GM19351 (cell line): Measurements from ENCODE around the gene CAMK2B.
"Not testable (repeated sequence)": the region's sequence is repeated elsewhere in the genome, so short reads cannot be mapped to it uniquely, and the experiment has no call there.

Experiments used
- ATAC-seq: cut with Tn5 transposase; IDR thresholded peaks from one replicate; pipeline ENCODE4 v1.9.1; 2021; ENCODE audit warnings: mild to moderate bottlenecking, moderate library complexity; ENCODE audit not compliant: unreplicated experiment

Gene CAMK2B

GRCh38 chr7:44219371-44220045, 105.9 kb downstream of the CAMK2B start:
- no peak for ATAC-seq

DNA sequence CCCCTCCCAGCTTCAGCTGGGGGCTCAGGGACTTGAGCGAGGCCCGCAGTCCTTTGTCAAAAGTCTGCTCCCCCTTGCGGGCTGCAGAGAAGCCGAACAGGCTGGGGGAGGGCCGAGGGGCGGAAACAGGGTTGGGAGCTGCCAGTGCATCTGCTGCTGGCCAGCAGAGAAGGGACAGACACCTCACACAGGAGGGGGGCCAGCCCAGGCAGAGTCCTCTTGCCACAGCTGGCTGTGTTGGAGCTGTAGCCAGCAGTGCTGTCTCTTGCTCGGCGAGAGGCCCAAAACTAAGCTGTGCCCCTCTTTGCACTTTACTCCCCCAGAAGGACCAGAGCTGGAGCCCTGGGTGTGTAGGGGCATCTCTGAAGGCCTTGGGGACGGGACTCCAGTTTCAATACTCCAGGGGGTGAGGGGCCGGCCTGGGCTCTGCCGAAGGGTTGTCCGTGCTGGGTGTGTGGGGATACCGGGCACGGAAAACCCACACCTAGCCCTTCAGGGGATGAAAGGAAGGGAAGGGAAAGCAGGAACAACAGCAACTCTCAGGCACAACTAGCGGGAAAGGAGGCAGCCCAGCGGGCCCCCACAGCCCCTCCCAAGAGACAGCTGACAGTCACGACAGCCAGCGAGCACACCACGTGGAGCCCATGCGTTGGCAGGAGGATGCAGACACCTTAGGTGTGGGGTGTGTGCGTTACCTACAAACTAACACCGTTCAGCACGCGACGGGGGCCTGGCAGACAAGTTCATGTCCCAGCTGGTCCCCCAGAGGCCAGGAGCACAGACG, 106.8 kb downstream of the CAMK2B start:
- ATAC-seq = no peak

DNA sequence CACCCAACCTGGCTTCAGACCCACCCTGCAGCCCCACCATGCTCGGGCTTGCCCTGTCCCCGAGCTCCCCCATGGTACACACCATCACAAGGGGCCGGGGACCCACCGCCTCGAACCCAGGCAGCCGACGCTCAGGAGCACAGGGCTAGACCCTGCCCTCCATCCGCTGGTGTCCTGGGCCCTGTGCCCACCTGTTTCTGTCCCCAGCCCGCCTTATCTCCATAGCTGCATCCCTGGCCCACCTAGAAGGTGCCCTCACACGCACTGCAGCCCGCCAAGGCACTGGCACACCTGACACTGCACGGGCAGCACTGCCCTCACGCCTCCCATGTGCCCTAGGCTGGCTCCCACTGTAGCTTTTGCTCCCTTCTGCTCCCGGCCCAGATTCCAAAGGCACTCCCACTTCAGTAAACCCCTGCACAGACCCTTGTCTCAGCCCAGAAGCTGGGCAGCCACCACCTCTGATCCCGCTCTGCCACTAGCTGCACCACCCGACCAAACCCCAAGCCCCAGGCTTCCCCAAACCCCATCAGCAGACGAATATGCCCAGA, 107.5 kb downstream of the CAMK2B start:
- ATAC-seq = no peak

DNA sequence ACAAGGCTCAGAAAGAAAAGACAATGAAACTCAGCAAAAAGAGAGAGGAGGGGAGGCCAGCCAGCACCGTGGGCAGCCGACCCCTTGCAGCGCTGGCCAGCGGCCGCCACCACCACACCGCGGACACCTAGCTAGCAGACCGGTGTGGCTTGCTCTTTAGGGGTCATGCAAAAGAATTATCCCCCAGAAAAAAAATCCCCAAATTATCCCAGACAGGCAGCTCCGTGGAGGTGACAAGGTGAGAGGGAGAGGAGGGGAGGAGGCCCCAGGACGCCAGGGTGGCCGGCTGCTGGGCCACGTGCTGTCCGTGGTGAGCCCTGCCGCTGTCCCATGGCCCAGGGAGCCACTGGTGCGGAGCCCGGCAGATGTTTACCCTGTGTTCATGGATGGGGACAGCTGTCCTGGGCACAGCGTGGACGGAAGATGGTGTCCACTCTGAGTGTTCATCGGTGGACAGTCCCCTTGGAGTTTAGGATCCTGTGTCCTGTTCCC, 108.1 kb downstream of the CAMK2B start:
- ATAC-seq = no peak

DNA sequence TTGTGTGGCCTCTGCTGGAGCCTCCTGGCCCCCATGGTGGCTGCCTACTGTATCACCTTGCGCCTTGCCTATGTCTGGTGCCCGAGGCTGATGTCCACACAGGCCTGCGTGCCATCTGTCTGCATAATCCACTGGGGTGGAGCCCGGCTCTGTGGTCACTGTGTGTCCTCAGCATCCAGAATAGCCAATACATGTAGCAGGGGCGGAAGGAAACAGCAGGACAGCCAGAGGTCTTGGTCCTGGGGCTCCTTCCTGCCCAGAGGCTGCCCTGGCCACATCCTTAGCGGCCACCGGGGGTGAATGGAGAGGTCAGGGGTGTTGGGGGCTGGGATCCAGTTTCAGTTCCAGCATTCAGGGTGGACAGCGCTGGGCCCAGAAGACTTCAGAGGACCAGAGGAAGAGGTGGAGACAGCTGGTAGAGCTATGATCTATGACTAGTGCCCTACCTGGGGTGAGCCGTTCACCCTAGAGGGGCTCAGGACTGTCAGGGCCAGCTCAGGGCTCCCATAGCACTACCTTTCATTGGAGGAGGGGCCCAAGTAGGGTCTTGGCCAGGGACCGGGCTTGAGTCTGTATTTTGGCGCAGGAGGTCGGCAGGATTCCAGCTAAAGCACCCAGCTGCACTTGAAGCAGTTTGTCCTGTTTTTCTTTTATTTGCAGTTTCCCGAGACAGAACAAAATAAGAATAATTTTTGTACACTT, 108.7 kb downstream of the CAMK2B start:
- no peak for ATAC-seq

- no peak for ATAC-seq
Observed at GRCh38 chr7:44216019-44216418, 109.4 kb downstream of the CAMK2B start.

DNA sequence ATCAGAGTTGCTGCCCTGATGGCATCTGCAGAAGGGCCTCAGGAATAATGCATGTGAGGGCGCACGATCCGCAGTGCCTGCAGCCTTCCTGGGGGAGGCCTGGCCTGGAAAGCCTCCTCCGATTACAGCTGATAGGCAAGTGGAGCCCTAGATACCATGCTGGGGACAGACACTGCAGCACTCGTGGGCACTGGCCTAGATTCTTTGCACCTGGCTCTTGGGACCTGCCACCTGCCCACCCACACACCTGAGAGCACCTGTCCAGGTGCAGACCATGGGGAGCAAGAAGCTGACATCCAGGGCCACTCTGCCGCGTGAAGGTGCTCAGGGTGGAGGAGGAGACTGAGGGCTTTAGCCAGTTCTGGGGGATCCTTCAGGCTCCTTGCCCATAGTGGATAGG, 109.9 kb downstream of the CAMK2B start:
- no peak for ATAC-seq

- peak; percentile 58 for ATAC-seq
Observed at GRCh38 chr7:44213877-44214388, 111.5 kb downstream of the CAMK2B start.

DNA sequence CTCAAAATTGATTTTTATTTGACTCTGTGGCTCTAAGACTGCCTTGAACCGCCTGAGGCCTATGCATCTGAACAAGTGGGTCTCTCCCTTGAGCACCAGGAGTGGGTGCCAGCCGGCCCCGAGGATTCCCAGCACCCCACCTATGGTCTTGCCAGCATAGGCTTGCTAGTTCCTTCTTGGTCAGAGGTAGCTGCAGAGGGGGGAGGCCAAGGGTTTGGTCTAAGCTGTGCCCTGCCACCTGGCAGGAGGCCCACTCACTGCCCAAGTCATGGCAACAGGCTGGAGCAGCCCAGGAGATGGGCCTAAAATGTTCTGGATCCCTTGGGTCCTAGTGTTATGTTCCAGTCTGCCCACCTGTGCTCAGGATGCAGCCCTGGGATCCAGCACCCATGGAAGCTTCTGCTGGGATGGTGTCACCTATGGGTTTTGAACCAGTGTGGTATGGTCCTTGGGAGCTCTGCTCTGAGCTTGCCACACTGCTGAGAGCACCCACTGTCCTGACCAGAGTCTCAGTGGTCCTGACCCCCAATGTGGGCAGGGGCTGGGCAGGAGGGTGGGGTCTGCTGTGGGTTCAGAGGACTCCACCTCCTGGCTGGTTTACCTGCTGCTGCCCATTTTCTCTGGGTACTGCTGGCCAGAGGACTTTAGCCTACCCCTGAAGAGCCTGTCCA, 112.1 kb downstream of the CAMK2B start:
- ATAC-seq = no peak

DNA sequence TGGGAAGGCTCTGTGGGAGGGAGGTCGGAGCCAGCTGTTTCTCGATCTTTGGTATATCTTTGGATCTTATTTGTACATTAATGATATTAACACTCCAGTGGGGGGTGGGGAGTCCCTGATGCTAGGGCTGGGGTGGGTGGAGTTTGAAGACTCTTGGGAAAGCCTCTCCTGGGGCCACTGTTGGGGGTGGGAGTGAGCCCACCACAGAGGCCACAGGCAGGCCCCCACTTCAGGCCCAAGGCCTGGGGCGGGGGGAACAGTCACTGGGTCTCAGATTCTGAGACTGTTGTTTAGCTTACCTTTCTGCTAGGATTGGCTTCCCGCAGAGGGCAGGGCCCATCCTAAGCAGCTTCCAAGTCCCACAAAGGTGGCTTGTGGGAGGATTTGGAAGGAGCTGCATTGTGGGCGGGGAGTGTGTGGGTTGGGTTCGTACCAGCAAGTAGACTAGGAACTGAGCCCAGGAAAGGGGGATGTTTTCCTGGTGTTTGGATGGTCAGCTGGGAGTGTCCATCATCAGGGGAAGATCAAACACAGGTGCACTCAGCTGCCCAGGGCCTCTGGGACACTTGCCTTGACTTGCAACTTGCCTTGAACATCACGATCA, 112.7 kb downstream of the CAMK2B start:
- ATAC-seq = no peak

- no peak for ATAC-seq
Observed at GRCh38 chr7:44212018-44212417, 113.4 kb downstream of the CAMK2B start.

GRCh38 chr7:44211126-44211675, 114.2 kb downstream of the CAMK2B start:
- no peak for ATAC-seq

DNA sequence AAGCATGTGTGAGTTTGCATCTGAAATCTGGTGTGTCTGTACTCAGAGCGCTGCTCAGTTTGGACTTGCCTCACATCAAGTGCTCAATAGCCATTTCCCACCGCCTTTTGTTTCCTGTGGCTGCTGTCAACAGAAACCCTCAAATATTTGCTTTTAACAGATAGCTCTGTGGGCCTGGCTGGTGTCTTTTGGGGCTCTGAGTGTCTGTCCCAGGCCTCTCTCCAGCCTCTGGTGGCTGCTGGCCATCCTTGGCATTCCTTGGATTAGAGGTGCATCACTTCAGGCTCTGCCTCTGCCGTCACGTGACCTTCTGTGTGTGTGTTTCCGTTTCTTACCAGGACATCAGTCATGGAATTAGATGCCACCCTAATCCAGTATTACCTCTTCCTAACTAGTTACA, 115.3 kb downstream of the CAMK2B start:
- ATAC-seq = no peak

DNA sequence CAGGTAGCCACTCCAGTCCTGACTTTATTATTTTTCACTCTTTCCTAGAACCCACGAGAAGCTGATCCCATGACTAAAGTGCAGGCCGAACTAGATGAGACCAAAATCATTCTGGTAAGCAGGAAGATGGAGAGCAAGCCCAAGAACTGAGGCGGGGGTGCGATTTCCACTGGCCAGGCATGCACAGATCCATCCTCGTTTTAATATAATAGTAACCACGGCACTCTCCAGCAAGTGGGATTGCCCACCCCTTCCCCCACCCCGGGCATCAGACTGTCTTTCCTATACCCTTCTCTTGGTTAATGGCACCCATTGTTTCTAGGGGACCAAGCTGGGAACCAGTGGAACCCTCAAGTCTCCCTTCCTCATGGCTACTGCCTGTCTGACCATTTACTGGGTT, 117.3 kb downstream of the CAMK2B start:
- ATAC-seq = no peak

- no peak for ATAC-seq
Observed at GRCh38 chr7:44206008-44206407, 119.4 kb downstream of the CAMK2B start.

DNA sequence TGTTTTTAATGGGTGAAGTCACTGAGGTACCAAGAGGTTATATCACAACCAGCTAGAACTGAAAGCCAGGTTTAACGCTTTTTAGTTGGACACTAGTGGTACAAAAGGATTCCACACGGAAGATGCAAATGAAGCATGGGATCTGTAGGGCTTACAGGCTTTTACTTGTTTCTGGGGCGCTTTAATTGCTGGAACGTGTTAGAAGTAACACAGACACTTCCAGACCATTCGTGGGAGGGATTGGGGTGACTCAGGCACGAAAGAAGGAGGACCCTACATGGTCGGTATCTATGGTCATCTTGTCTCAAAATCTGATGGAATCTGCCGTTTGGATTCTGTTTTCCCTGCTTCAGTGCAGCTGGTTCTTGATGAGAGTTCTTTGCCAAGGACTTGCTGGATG, 123.6 kb downstream of the CAMK2B start:
- ATAC-seq = no peak

DNA sequence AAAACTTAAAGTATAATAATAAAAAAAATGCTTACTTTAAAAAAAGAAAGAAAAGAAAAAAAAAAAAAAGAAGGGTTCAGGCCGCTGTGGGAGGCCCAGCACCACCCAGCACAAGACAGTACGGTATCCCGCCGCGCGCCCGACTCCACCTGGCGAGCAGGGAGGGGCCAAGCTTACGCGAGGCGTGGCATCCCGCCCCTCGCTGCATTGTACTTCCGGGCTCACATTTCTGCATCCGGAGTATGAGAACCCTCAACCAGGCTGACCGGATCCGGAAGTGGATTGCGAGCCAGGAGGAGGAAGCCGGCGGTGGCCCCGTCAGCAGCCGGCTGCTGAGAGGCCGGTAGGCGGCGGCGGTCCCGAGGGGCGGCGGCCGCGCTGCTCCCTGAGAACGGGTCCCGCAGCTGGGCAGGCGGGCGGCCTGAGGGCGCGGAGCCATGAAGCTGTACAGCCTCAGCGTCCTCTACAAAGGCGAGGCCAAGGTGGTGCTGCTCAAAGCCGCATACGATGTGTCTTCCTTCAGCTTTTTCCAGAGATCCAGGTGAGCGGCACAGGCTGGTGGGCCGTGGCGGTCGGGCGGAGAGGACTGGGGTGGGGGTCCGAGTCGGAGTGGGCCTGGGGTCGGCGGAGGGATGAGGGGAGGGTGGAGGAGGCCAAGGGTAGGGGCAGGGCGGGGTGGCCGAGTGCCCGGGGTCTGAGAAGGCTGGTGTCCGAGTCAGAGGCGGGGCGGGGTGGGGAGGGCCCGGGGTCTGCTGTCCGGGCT, 124.5 kb downstream of the CAMK2B start, which contains the start of gene YKT6:
Gene YKT6 (plus strand): TSS at position 280 of the 763 bp plus-strand sequence. CDS start 158 bp downstream, at position 438.
- peak; percentile 98 for ATAC-seq

GRCh38 chr7:44200163-44200562, 125.2 kb downstream of the CAMK2B start:
- ATAC-seq = not testable (repeated sequence)

- no peak for ATAC-seq
Observed at GRCh38 chr7:44197474-44197873, 127.9 kb downstream of the CAMK2B start.
